GM12891 (cell line): ENCODE measurements around the gene S100A9.
"Not testable (repeated sequence)": the region's sequence is repeated elsewhere in the genome, so short reads cannot be mapped to it uniquely, and the experiment has no call there.

Experiments used
- PAX5 ChIP-seq: IDR thresholded peaks from 2 replicates; pipeline ENCODE4 v1.6.1; 2011; ENCODE audit warnings: low read length, moderate library complexity, mild to moderate bottlenecking; ENCODE audit not compliant: insufficient read depth, severe bottlenecking
- POLR2A ChIP-seq: IDR thresholded peaks from 2 replicates; pipeline ENCODE4 v1.6.1; 2011; ENCODE audit warnings: low read depth, low read length, control low read depth
- POLR2AphosphoS5 ChIP-seq: IDR thresholded peaks from 2 replicates; pipeline ENCODE4 v1.6.1; 2011; ENCODE audit warnings: low read depth, low read length, control low read depth
- POU2F2 ChIP-seq: IDR thresholded peaks from 2 replicates; pipeline ENCODE4 v1.6.1; 2011; ENCODE audit warnings: low read depth, mild to moderate bottlenecking, control low read depth, low read length, moderate library complexity
- SPI1 ChIP-seq: IDR thresholded peaks from 2 replicates; pipeline ENCODE4 v1.6.1; 2011; ENCODE audit warnings: low read depth, low read length, control low read depth
- TAF1 ChIP-seq: IDR thresholded peaks from 2 replicates; pipeline ENCODE4 v1.6.1; 2011; ENCODE audit warnings: low read depth, low read length, control low read depth

DNA sequence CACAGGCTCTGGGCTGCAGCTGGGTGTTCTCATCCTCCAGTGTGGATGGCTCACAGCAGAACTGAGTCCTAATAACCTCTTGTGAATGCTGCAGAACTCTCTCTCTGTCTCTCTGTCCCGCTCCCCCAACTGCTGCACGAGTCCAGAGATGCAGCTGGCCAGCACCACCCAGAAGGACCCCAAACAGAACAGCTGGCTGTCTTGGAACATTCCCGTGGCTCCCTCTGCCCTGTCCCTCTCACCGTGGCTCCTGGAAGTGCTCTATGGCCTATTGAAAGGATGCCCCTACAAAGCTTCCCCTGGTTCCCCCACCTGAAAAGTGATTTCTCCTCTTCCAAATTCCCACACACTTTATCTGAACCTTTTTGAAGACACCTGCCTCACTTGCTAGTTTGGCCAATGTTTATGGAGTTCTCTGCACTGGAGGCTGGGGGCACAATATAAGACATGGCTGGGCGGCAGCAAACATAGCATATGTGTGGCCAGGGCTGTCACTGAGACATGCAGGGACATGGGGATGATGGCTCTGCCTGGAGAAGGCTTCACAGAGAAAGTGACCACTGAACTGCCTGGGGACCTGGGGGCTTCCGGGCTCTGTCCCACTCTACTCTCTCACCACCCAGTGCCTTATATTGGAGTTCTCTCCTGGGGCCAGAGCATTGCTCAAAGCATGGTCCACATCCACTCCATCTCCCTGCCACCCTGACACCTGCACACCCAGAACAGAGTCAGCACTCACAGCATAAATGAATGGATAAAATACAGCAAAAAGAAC, 48.4 kb downstream of the S100A9 start:
- TF ChIP-seq POLR2A, SPI1, POLR2AphosphoS5, TAF1, POU2F2, PAX5: not testable (repeated sequence)
